ENCODE results near the gene PROP1.
"Not testable (repeated sequence)": the region's sequence is repeated elsewhere in the genome, so short reads cannot be mapped to it uniquely, and the experiment has no call there.

Gene PROP1

DNA sequence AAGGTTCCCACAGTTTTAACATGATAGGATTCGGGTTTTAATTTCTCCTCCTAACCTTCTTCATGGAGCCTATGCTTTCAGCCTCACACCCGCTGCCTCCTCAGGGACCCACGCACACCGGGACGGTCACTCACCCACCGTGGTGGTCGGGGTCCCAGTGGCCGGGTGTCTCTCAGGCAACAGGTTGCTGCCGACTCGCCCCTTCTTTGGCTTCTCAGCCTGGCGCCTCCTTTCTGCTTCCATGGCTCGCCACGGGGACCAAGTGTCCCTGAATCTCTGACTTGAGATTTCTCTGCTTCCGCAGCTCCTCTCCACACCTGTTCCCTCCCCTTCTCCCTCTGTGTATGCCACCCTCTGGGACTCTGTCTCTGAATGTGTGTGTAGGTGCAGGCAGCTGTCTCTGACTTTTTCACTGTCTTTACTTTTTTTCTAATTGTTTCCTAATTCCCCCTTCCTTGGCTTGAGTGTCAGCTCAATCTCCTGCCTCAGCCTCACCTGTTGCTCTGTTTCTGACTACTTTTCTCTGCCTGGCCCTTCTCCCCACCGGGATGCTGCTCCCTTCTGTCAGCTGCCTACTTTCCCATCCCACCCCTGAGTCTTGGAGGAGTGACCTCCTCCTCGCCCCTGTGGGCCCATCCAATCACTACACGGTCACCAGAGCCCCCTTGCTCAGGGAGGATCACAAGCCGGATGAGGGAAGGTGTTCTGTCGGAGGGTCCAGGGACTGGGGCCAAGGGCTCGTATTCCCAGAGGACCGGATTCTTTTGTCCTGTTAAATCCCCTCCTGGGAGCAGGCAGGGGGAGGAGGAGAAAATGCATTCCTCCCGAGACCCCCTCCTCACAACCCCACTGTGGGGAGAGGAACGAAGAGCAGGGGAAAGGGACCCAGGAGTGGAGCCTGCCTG, at the start of gene PROP1:
Gene PROP1, minus strand, starts transcription at position 552 of the 905 bp plus-strand sequence. Its CDS starts 309 bp downstream, at position 243.
- Mint-ChIP-seq H3K4me3 (no peak within 1 kb of the TSS), H3K36me3 (ENCODE audit: low read depth) (no peaks in the 10 kb centered on the region), H3K27ac (peak within 1 kb of the TSS; percentile 43), H3K27me3 (ENCODE audit: low read depth, poor library complexity) (peaks cover 6% of the 10 kb centered on the region), H3K4me1 (no peaks in the 10 kb centered on the region), H3K9me3 (no peaks in the 10 kb centered on the region)
- TF ChIP-seq, protein P1, sequence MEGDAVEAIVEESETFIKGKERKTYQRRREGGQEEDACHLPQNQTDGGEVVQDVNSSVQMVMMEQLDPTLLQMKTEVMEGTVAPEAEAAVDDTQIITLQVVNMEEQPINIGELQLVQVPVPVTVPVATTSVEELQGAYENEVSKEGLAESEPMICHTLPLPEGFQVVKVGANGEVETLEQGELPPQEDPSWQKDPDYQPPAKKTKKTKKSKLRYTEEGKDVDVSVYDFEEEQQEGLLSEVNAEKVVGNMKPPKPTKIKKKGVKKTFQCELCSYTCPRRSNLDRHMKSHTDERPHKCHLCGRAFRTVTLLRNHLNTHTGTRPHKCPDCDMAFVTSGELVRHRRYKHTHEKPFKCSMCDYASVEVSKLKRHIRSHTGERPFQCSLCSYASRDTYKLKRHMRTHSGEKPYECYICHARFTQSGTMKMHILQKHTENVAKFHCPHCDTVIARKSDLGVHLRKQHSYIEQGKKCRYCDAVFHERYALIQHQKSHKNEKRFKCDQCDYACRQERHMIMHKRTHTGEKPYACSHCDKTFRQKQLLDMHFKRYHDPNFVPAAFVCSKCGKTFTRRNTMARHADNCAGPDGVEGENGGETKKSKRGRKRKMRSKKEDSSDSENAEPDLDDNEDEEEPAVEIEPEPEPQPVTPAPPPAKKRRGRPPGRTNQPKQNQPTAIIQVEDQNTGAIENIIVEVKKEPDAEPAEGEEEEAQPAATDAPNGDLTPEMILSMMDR (IDR thresholded peaks at IDR 0.05) = no peak
- DNase-seq = no peak

DNA sequence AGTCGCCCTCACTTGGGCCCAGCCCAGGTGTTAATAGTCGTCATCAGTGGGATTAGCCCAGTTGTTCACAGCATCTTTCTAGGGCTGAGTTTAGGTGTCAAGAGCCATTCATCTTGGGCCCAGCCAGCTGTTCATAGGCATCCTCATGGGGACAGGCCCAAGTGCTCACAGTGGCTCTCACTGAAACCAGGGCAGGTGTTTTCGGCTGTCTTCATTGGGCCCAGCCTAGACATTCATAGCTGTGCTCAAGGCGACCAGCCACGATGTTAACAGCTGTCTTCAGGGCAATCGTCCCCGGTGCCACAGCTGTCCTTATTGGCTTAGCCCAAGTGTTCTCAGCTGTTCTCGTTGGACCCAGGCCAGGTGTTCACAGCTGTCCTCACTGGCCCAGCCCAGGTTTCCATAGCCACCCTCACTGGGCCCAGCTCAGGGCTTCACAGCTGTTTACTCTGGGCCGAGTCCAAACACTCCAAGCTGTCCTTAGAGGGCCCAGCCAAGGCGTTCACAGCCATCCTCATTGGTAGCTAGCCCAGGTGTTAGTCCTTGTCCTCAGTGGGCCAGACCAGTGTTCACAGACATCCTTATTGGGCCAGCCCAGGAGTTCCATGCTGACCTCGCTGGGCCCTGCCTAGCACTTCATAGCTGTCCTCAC, 23.5 kb upstream of the PROP1 start:
- not testable (repeated sequence) for H3K36me3 Mint-ChIP-seq (ENCODE audit: low read depth); H3K9me3 Mint-ChIP-seq; H3K27ac Mint-ChIP-seq; H3K4me1 Mint-ChIP-seq; H3K4me3 Mint-ChIP-seq; H3K27me3 Mint-ChIP-seq (ENCODE audit: low read depth, poor library complexity); DNase-seq

DNA sequence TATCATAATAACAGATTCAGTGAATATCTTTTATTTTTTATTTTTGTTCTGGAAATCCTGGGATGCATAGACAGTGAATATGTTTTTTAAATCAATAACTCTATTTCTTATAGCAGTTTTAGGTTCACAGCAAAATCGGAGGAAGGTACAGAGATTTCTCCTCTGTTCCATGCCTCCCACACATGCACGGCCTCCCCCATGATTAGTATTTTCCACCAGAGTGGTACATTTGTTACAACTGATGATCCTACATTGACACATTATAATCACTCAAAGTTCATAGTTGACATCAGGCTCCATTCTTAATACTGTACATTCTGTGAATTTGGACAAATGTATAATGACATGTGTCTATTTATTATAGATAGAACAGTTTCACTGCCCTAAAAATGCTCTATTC, 16.7 kb upstream of the PROP1 start:
- H3K9me3 Mint-ChIP-seq; H3K4me1 Mint-ChIP-seq; H3K4me3 Mint-ChIP-seq; H3K27ac Mint-ChIP-seq; DNase-seq; H3K36me3 Mint-ChIP-seq (ENCODE audit: low read depth); H3K27me3 Mint-ChIP-seq (ENCODE audit: low read depth, poor library complexity): not testable (repeated sequence)

DNA sequence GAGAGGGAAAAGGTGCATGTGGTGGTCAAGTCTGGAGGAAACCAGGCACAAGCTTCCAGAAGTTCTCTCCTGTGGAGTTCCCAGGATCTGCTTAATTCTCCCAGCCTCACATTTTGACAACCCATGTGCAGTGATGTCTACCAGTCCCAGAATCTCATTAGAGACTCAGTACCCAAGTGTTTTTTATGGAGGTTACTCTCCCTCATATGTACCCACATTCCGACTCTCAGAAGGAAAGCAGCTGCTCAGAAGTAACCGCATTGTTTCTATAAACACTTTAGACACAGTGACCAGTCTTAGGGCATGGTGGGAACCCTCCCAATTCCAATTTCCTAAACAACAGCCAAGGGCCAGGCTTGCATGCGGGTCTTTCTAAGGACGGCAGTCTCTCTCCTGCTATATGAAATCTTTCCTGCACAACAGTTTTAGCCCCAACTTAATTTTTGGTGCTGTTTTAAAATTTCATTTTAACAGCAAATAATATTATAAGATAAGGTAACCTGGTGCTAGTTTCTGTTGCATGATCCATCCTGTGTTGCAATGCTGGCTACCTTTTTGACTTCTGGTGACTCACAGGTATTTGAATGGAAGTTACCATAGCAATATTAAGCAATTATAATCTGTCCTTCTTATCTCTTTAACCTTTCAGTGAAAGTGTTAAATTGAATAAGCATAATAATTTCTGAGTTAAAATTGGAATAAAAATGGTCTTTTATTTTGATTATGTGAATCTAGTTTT, 15.9 kb upstream of the PROP1 start:
- not testable (repeated sequence) for H3K27me3 Mint-ChIP-seq (ENCODE audit: low read depth, poor library complexity); DNase-seq; H3K4me3 Mint-ChIP-seq; H3K36me3 Mint-ChIP-seq (ENCODE audit: low read depth); H3K4me1 Mint-ChIP-seq; H3K9me3 Mint-ChIP-seq; H3K27ac Mint-ChIP-seq

DNA sequence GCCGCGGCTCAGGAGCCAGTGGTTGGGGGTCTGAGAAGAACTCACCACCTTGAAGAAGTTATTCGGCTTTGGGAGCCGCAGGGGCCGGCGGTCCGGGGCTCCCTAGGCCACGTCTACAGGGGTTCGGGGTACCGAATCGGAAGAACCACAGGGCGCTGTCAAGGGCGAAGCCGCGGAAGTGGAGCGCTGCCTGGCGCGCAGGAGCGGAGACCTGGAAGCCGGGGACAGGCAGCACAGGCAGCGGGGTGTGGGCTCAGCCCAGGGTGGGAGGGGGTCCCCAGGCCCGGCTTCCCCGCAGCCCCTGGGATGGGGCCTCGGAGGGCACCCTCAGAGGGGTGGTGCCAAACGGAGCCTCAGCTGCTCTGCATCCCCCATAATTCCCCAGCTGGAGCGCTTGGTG, 11.2 kb upstream of the PROP1 start:
- Mint-ChIP-seq H3K9me3 (peaks cover 15% of the 10 kb centered on the region), H3K27me3 (ENCODE audit: low read depth, poor library complexity) (peaks cover 12% of the 10 kb centered on the region), H3K4me3 (peak overlapping the region; percentile 72)
- not testable (repeated sequence) for H3K4me1 Mint-ChIP-seq; H3K27ac Mint-ChIP-seq; H3K36me3 Mint-ChIP-seq (ENCODE audit: low read depth); DNase-seq

DNA sequence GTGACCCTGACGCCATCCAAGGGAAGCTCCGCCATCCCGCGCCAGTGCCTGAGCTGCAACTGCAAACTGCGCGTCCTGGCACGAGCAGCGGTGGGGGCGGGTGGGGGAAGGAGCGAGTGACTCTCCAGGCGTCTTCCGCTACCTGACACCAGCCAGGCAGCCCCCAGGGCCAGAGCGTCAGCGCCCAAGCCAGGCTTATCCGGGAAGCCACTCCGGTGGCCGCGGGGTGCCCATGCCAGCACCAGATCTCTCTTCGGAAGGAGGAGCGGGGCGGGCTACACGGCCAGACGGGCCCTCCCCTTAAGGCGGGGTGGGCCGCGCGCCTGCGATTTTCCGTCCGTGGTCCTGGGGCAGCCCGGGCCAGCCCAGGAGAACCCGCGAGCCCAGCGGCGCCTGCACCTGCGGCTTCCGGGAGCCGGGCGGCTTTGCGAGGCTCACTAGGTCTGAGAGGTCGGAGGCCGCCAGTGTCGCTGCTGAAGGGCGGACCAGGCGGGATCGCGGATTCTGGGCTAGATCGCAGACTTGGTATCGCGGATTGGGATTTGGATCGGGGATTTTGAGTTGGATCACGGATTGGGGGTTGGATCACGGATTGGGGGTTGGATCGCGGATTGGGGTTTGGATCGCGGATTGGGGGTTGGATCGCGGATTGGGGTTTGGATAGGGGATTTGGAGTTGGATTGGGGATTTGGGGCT, 10.6 kb upstream of the PROP1 start:
- Mint-ChIP-seq H3K4me3 (peak overlapping the region; percentile 72), H3K27me3 (ENCODE audit: low read depth, poor library complexity) (peaks cover 12% of the 10 kb centered on the region), H3K9me3 (peaks cover 15% of the 10 kb centered on the region)
- peak; percentile 21 for DNase-seq
- not testable (repeated sequence) for H3K4me1 Mint-ChIP-seq; H3K27ac Mint-ChIP-seq; H3K36me3 Mint-ChIP-seq (ENCODE audit: low read depth)

DNA sequence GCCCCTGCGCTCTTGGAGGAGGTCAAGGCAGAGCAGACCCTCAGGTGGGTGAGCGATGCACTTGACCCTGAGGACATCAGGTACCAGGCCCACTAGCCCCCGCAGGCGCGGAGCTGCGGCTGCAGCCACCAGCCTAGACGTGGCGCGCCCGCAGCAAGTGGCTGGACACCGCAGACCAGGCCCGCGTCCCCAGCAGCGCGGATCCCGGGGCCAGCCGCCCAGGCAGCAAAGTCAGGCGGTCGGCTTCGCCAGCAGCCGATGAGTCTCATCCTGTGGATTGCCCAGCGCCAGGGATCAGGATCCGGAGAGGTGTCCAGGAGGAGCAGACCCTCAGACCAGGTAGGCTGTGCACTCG, 10.1 kb upstream of the PROP1 start:
- peaks cover 15% of the 10 kb centered on the region for H3K9me3 Mint-ChIP-seq

DNA sequence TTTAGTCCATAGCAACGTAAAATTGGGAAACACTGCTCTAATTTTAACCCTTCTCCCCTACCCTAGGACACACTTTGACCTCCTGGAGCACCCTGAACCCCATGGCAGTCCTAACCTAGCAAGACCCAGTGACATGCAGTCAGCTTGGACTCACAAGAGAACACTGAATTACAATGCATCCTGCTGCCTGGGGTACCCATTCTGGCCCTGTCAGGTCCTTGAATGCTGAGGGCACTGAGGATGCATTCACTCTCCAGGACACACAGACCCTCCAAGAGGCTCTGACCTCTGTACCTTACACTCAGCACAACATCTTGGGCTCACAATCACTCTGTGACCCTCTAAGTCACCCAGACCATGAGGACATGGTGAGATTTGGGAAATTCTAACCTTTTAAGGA, 1.8 kb upstream of the PROP1 start:
- Mint-ChIP-seq H3K4me1 (no peaks in the 10 kb centered on the region), H3K4me3 (no peak overlapping the region), H3K36me3 (ENCODE audit: low read depth) (no peaks in the 10 kb centered on the region), H3K27me3 (ENCODE audit: low read depth, poor library complexity) (peaks cover 10% of the 10 kb centered on the region), H3K9me3 (no peaks in the 10 kb centered on the region), H3K27ac (no peak overlapping the region)
- no peak for DNase-seq
- TF ChIP-seq, protein P1 (IDR thresholded peaks at IDR 0.05) = no peak

More for the DNA sequence above, 10.1 kb upstream of the PROP1 start:
- not testable (repeated sequence) for H3K4me1 Mint-ChIP-seq; H3K27ac Mint-ChIP-seq; DNase-seq; H3K4me3 Mint-ChIP-seq; H3K36me3 Mint-ChIP-seq (ENCODE audit: low read depth)
- H3K27me3 Mint-ChIP-seq (ENCODE audit: low read depth, poor library complexity) = peaks cover 12% of the 10 kb centered on the region

Measured in nephron progenitor cell (in vitro differentiated cells).